Smooth muscle cell (in vitro differentiated cells): Measurements from ENCODE around the gene KIAA0930. TPM values are rescaled to one million over a fixed set of nuclear protein-coding genes. Genes with fewer than 3 reads are reported as not detected.
A peak's percentile ranks its signal among the peaks of the same experiment; 100 is the strongest.

Source experiments
- DNase-seq: peaks from one replicate; lab custom pipeline; 2025; ENCODE audit not compliant: unreplicated experiment; lab: John Stamatoyannopoulos, UW
- H2AFZ ChIP-seq: fragments of 200-600 bp; sonication (generic); 2 replicates; pipeline ENCODE4 v1.6.0; 2016; ENCODE audit warnings: antibody characterized with exemption, low read depth, mild to moderate bottlenecking
- H3F3A ChIP-seq: fragments of 200-600 bp; sonication (generic); 2 replicates; pipeline ENCODE4 v1.6.0; 2017; ENCODE audit warnings: antibody characterized with exemption, low read depth
- H3K27ac ChIP-seq: fragments of 200-600 bp; sonication (generic); 2 replicates; pipeline ENCODE4 v1.5.1; 2016; ENCODE audit warnings: low read depth, mild to moderate bottlenecking
- H3K27me3 ChIP-seq: fragments of 200-600 bp; sonication (generic); 2 replicates; pipeline ENCODE4 v1.6.1; 2016; ENCODE audit warnings: low read depth, mild to moderate bottlenecking
- H3K36me3 ChIP-seq: fragments of 200-600 bp; sonication (generic); 2 replicates; pipeline ENCODE4 v1.5.1; 2016; ENCODE audit warnings: low read depth
- H3K4me1 ChIP-seq: fragments of 200-600 bp; sonication (generic); 2 replicates; pipeline ENCODE4 v1.5.1; 2016; ENCODE audit warnings: low read depth
- H3K4me2 ChIP-seq: fragments of 200-600 bp; sonication (generic); 2 replicates; pipeline ENCODE4 v1.6.0; 2016; ENCODE audit warnings: mild to moderate bottlenecking
- H3K4me3 ChIP-seq: fragments of 200-600 bp; sonication (generic); 2 replicates; pipeline ENCODE4 v1.5.1; 2016; ENCODE audit warnings: mild to moderate bottlenecking
- H3K79me2 ChIP-seq: fragments of 200-600 bp; sonication (generic); 2 replicates; pipeline ENCODE4 v1.6.0; 2016; ENCODE audit warnings: low read depth, mild to moderate bottlenecking
- H3K9ac ChIP-seq: fragments of 200-600 bp; sonication (generic); 2 replicates; pipeline ENCODE4 v1.6.0; 2016; ENCODE audit warnings: low read depth
- H3K9me3 ChIP-seq: fragments of 200-600 bp; sonication (generic); replicated peaks from 2 replicates; pipeline ENCODE4 v1.5.1; 2016; ENCODE audit warnings: low read depth
- H4K20me1 ChIP-seq: fragments of 200-600 bp; sonication (generic); 2 replicates; pipeline ENCODE4 v1.6.0; 2016; ENCODE audit warnings: low read depth
- WGBS: methylation state at CpG from one replicate; pipeline ENCODE4 v1.1.7; 2016; ENCODE audit warnings: low lambda C conversion rate; 5-methylcytosine and 5-hydroxymethylcytosine counted together
- polyA plus RNA-seq: library from polyadenylated mRNA; unstranded; fragments of >200 nt; fragmentation: Nextera tagmentation; extraction: Ambion mirVana; gene quantifications from 2 replicates; pipeline ENCODE4 v1.2.1, GENCODE V29; 2016
- total RNA-seq: library from RNA; depleted of rRNA; stranded (reverse); fragments of >200 nt; gene quantifications from 2 replicates; pipeline ENCODE4 v1.2.3, GENCODE V29; 2014
- TF ChIP-seq, protein P1 (sequence below): fragments of 200-600 bp; sonication (generic); IDR thresholded peaks from 2 replicates; pipeline ENCODE4 v1.5.1; 2017; ENCODE audit warnings: borderline replicate concordance, mild to moderate bottlenecking, antibody characterized with exemption; ENCODE audit not compliant: insufficient read depth, poor library complexity, severe bottlenecking

Gene KIAA0930
- total and polyA plus RNA-seq, 2 experiments from 2014 or later, result 37.6 to 44.8 TPM

DNA sequence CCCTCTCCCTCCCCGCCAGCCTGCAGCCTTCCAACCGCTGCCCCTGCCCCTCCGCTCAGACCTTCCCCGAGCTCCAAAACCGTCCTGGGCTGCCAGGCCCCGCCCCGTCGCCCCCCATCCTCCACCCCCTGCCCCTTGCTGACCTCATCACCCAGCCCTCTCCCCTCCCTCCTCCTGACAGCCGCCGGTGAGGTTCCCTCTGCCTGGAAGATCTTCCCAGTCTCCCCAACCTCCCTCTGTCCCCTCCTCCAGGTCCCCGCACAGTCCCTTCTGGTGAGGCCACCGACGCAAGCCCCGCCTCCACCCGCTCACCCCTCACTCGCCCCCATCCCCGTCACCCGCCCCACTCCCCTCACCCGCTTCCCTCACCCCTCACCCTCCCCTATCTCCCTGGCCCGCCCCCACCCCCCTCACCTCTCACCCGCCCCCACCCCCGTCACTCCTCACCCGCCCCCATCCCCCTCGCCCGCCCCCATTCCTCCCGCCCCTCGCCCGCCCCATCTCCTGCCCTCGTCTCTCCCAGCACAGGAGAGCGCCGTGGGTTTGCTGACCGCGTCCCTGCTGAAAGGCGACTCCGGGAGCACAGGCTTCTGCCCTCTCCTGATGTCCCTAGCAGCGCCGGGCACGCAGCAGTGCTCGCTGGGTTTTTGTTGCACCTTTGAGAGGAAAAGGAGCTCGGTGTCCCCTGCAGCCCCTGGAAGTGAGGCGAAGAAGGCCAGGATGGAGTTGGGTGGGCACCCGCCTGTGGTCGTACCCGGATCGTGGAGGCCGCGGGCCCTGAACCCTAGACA, 27.7 kb upstream of the KIAA0930 start:
- TF ChIP-seq, protein P1, sequence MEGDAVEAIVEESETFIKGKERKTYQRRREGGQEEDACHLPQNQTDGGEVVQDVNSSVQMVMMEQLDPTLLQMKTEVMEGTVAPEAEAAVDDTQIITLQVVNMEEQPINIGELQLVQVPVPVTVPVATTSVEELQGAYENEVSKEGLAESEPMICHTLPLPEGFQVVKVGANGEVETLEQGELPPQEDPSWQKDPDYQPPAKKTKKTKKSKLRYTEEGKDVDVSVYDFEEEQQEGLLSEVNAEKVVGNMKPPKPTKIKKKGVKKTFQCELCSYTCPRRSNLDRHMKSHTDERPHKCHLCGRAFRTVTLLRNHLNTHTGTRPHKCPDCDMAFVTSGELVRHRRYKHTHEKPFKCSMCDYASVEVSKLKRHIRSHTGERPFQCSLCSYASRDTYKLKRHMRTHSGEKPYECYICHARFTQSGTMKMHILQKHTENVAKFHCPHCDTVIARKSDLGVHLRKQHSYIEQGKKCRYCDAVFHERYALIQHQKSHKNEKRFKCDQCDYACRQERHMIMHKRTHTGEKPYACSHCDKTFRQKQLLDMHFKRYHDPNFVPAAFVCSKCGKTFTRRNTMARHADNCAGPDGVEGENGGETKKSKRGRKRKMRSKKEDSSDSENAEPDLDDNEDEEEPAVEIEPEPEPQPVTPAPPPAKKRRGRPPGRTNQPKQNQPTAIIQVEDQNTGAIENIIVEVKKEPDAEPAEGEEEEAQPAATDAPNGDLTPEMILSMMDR, result no peak
- peak; percentile 47 for DNase-seq

GRCh38 chr22:45265535-45265934, 24.8 kb upstream of the KIAA0930 start:
- Histone ChIP-seq H3K9me3 (no peaks in the 10 kb centered on the region), H3K4me1 (peaks cover 9% of the 10 kb centered on the region), H3K27ac (no peak overlapping the region), H3F3A (no peaks in the 10 kb centered on the region), H3K27me3 (no peaks in the 10 kb centered on the region), H3K4me3 (no peak overlapping the region), H4K20me1 (no peaks in the 10 kb centered on the region), H3K9ac (no peak overlapping the region), H2AFZ (no peak overlapping the region), H3K4me2 (no peak overlapping the region), H3K79me2 (no peaks in the 10 kb centered on the region), H3K36me3 (no peaks in the 10 kb centered on the region)
- 53% methylated on average over 7 of the region's 7 CpGs for WGBS
- no peak for DNase-seq
- TF ChIP-seq, protein P1, result no peak

More for the DNA sequence above, 27.7 kb upstream of the KIAA0930 start:
- Histone ChIP-seq H3K27me3 (no peaks in the 10 kb centered on the region), H4K20me1 (no peaks in the 10 kb centered on the region), H3K27ac (no peak overlapping the region), H3K4me1 (peaks cover 9% of the 10 kb centered on the region), H2AFZ (peak overlapping the region; percentile 95), H3F3A (no peaks in the 10 kb centered on the region), H3K9ac (no peak overlapping the region), H3K4me2 (peak overlapping the region; percentile 100), H3K79me2 (no peaks in the 10 kb centered on the region), H3K9me3 (no peaks in the 10 kb centered on the region), H3K4me3 (peak overlapping the region; percentile 87), H3K36me3 (no peaks in the 10 kb centered on the region)
- WGBS, result 5% methylated on average over 25 of the region's 47 CpGs

GRCh38 chr22:45263463-45264269, 23.0 kb upstream of the KIAA0930 start:
- Histone ChIP-seq H3K4me3 (no peak overlapping the region), H3K4me1 (peaks cover 2% of the 10 kb centered on the region), H3K4me2 (no peak overlapping the region), H3K79me2 (no peaks in the 10 kb centered on the region), H3K9me3 (no peaks in the 10 kb centered on the region), H3K27me3 (no peaks in the 10 kb centered on the region), H3K27ac (no peak overlapping the region), H3K9ac (no peak overlapping the region), H2AFZ (peak overlapping the region; percentile 79), H3K36me3 (no peaks in the 10 kb centered on the region), H3F3A (no peaks in the 10 kb centered on the region), H4K20me1 (no peaks in the 10 kb centered on the region)
- peak; percentile 25 for DNase-seq
- TF ChIP-seq, protein P1, result peak; percentile 61
- 30% methylated on average over 17 of the region's 17 CpGs for WGBS
